ENCODE data around the gene TMEM117.
A peak's percentile ranks its signal among the peaks of the same experiment; 100 is the strongest.

Gene TMEM117

DNA sequence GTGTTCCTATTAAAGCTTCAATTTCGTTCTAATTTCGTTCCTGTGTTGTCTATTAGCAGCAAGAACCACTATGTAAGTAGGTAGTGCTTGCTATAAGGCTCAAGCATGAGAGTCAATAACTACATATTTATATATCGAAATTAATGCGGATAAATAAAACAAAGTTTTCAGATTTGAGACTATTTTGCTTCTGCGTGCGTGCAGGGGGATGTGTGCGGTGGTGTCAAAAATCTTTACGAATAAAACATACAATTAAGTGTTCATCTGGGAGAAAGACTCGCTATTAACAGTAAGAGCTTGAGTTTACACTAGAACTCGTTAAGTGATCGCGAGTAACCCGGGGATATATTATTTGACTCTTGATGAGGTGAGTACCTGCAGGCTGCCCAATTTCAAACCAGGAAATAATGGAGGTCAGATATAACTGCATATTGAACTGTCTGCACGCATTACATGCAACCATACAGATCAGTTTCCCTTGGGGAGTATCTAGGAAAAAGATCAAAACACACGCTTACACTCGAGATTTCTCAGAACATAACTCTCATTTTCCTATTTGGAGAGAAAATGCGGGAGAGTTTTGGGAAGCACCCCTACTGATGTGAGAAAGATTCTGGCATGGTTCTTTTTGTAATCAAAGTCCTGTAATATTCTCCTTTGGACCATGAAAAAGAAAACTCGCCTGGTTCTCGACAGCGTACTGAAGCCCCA lies 30.6 kb upstream of the TMEM117 start:
- TF ChIP-seq ZBTB17 (tag by site-specific recombination; IDR thresholded peaks at IDR 0.05) (no peak), GLIS2 (tag by site-specific recombination; IDR thresholded peaks at IDR 0.05) (no peak), FEZF1 (tag by site-specific recombination; IDR thresholded peaks at IDR 0.05) (no peak), ZNF501 (tag by site-specific recombination; IDR thresholded peaks at IDR 0.05) (0 out of 2 replicates have a peak, but pooled peaks have one; percentile 8), ZNF416 (tag by site-specific recombination; IDR thresholded peaks at IDR 0.05) (no peak), PRDM1 (tag by site-specific recombination; IDR thresholded peaks at IDR 0.05) (peak; percentile 96), EGR2 (tag by site-specific recombination; IDR thresholded peaks at IDR 0.05; ENCODE audit: low read depth) (no peak), ZNF600 (tag by site-specific recombination; IDR thresholded peaks at IDR 0.05) (no peak), REPIN1 (tag by site-specific recombination; IDR thresholded peaks at IDR 0.05; ENCODE audit: low read depth) (no peak), ZNF221 (tag by site-specific recombination; IDR thresholded peaks at IDR 0.05; ENCODE audit: borderline replicate concordance) (no peak), ZNF785 (tag by site-specific recombination; IDR thresholded peaks at IDR 0.05) (no peak), ZNF335 (tag by site-specific recombination; conservative IDR thresholded peaks at IDR 0.05) (peak; percentile 30), MZF1 (tag by site-specific recombination; IDR thresholded peaks at IDR 0.05; ENCODE audit: borderline replicate concordance) (0 out of 2 replicates have a peak, but pooled peaks have one; percentile 10), GFI1B (tag by site-specific recombination; IDR thresholded peaks at IDR 0.05) (no peak), ZNF571 (tag by site-specific recombination; IDR thresholded peaks at IDR 0.05) (no peak), GLIS1 (tag by site-specific recombination; IDR thresholded peaks at IDR 0.05) (no peak)
- TF ChIP-seq, protein P1, sequence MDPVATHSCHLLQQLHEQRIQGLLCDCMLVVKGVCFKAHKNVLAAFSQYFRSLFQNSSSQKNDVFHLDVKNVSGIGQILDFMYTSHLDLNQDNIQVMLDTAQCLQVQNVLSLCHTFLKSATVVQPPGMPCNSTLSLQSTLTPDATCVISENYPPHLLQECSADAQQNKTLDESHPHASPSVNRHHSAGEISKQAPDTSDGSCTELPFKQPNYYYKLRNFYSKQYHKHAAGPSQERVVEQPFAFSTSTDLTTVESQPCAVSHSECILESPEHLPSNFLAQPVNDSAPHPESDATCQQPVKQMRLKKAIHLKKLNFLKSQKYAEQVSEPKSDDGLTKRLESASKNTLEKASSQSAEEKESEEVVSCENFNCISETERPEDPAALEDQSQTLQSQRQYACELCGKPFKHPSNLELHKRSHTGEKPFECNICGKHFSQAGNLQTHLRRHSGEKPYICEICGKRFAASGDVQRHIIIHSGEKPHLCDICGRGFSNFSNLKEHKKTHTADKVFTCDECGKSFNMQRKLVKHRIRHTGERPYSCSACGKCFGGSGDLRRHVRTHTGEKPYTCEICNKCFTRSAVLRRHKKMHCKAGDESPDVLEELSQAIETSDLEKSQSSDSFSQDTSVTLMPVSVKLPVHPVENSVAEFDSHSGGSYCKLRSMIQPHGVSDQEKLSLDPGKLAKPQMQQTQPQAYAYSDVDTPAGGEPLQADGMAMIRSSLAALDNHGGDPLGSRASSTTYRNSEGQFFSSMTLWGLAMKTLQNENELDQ (tag by site-specific recombination; IDR thresholded peaks at IDR 0.05; ENCODE audit: low read depth): no peak
- TF ChIP-seq, protein P2, sequence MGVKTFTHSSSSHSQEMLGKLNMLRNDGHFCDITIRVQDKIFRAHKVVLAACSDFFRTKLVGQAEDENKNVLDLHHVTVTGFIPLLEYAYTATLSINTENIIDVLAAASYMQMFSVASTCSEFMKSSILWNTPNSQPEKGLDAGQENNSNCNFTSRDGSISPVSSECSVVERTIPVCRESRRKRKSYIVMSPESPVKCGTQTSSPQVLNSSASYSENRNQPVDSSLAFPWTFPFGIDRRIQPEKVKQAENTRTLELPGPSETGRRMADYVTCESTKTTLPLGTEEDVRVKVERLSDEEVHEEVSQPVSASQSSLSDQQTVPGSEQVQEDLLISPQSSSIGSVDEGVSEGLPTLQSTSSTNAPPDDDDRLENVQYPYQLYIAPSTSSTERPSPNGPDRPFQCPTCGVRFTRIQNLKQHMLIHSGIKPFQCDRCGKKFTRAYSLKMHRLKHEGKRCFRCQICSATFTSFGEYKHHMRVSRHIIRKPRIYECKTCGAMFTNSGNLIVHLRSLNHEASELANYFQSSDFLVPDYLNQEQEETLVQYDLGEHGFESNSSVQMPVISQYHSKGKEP (tag by site-specific recombination; IDR thresholded peaks at IDR 0.05): peak; percentile 78
- H3K4me1 ChIP-seq (ENCODE audit: control insufficient read depth, insufficient read depth, low read length): peaks cover 4% of the 10 kb centered on the region
- CTCF ChIA-PET: interaction anchor here (0.6 to 2.2 kb wide), 8 partner anchors 13 to 678 kb away, joined by 3 to 9 read pairs (median 4); no protein-coding TSS in a partner anchor
- peaks cover 23 to 32% of the 10 kb centered on the region in 2 experiments for H3K36me3 ChIP-seq (ENCODE audit: control insufficient read depth in 2 of 2, insufficient read depth in 1 of 2, low read length in 2 of 2)
- no peaks in the 10 kb centered on the region for H3K9me3 ChIP-seq (ENCODE audit: control insufficient read depth, insufficient read depth, low read depth, low read length)
- POLR2A ChIA-PET: interaction anchor here (0.8 to 2.7 kb wide), 7 partner anchors 9 to 77 kb away, joined by 3 to 19 read pairs (median 5); partner anchors contain the start of gene TMEM117
- H3K27ac ChIP-seq (ENCODE audit: extremely low read depth, low read depth, low read length): peak overlapping the region; percentile 89
- H3K4me3 ChIP-seq (ENCODE audit: low read depth, low read length): peak overlapping the region; percentile 93

DNA sequence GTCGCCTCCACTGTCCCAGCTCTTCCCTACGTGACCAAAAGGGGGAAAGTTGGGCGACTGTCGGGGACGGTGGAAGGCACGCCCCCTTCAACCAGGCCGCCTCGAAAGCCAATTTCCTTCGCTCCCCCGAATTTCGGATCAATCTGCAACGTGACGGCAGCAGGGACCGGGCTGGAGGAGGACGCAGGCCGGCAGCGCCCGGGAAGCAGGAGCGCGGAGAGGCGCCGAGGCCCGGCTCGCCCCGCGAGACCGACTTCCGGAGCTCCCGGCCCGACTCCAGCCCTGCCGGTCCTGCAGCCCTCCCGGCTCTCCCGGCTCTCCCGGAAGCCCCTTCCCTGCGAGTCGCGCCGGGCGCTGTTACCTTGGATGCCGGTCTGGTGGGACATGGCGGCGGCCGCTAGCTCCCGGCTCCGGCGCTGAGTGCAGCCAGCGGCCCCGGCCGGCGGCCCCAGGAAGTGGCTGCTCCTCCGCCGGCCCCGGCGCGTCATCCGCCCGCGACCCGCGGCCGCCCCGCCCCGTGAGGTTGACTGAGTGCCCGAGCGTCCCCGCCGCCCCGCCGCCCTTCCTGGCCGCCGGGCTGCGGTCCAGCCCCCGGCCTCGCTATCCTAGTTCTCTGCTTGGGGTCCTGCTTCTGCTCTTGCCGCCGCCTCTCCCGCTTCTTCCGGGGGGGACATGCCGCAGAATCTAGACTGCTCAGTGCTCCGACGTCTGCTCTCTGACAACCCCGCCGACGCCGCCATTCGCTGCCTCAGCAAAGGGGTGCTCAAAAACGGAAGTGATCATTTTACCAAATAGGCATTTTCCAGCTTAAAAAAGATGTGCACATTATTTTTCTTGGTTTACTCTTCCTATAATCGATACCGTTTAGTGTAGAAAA lies 29.8 kb upstream of the TMEM117 start, which contains the start of gene TWF1:
TWF1 (minus strand) TSS at position 458 of the 877 bp plus-strand sequence; CDS start at position 386, 72 bp downstream.
- H3K36me3 ChIP-seq (ENCODE audit: control insufficient read depth in 2 of 2, insufficient read depth in 1 of 2, low read length in 2 of 2): peaks cover 15 to 26% of the 10 kb centered on the region in 2 experiments
- no peaks in the 10 kb centered on the region for H3K9me3 ChIP-seq (ENCODE audit: control insufficient read depth, insufficient read depth, low read depth, low read length)
- H3K27ac ChIP-seq (ENCODE audit: extremely low read depth, low read depth, low read length): peak within 1 kb of the TSS; percentile 89
- H3K4me3 ChIP-seq (ENCODE audit: low read depth, low read length): peak within 1 kb of the TSS; percentile 93
- peaks cover 4% of the 10 kb centered on the region for H3K4me1 ChIP-seq (ENCODE audit: control insufficient read depth, insufficient read depth, low read length)
- CTCF ChIA-PET: interaction anchor here (0.6 to 2.2 kb wide), 7 partner anchors 12 to 678 kb away, joined by 3 to 9 read pairs (median 4); no protein-coding TSS in a partner anchor
- POLR2A ChIA-PET: interaction anchor here (0.6 to 2.7 kb wide), 9 partner anchors 10 to 78 kb away, joined by 3 to 19 read pairs (median 4); partner anchors contain the start of gene TMEM117
- TF ChIP-seq, protein P3, sequence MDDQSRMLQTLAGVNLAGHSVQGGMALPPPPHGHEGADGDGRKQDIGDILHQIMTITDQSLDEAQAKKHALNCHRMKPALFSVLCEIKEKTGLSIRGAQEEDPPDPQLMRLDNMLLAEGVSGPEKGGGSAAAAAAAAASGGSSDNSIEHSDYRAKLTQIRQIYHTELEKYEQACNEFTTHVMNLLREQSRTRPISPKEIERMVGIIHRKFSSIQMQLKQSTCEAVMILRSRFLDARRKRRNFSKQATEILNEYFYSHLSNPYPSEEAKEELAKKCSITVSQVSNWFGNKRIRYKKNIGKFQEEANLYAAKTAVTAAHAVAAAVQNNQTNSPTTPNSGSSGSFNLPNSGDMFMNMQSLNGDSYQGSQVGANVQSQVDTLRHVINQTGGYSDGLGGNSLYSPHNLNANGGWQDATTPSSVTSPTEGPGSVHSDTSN (CRISPR knock-in tag; IDR thresholded peaks at IDR 0.05): peak; percentile 76; the same call in 1 of the 2 replicates
- TF ChIP-seq, protein P4, sequence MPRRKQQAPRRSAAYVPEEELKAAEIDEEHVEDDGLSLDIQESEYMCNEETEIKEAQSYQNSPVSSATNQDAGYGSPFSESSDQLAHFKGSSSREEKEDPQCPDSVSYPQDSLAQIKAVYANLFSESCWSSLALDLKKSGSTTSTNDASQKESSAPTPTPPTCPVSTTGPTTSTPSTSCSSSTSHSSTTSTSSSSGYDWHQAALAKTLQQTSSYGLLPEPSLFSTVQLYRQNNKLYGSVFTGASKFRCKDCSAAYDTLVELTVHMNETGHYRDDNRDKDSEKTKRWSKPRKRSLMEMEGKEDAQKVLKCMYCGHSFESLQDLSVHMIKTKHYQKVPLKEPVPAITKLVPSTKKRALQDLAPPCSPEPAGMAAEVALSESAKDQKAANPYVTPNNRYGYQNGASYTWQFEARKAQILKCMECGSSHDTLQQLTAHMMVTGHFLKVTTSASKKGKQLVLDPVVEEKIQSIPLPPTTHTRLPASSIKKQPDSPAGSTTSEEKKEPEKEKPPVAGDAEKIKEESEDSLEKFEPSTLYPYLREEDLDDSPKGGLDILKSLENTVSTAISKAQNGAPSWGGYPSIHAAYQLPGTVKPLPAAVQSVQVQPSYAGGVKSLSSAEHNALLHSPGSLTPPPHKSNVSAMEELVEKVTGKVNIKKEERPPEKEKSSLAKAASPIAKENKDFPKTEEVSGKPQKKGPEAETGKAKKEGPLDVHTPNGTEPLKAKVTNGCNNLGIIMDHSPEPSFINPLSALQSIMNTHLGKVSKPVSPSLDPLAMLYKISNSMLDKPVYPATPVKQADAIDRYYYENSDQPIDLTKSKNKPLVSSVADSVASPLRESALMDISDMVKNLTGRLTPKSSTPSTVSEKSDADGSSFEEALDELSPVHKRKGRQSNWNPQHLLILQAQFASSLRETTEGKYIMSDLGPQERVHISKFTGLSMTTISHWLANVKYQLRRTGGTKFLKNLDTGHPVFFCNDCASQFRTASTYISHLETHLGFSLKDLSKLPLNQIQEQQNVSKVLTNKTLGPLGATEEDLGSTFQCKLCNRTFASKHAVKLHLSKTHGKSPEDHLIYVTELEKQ (tag by site-specific recombination; IDR thresholded peaks at IDR 0.05; ENCODE audit: borderline replicate concordance): no peak
- no peak for TF ChIP-seq GLI2 (tag by site-specific recombination; IDR thresholded peaks at IDR 0.05; ENCODE audit: borderline replicate concordance, low read depth)
- TF ChIP-seq ZNF211 (tag by site-specific recombination; IDR thresholded peaks at IDR 0.05; ENCODE audit: low read depth): no peak
- no peak for TF ChIP-seq ZFP41 (tag by site-specific recombination; IDR thresholded peaks at IDR 0.05; ENCODE audit: borderline replicate concordance)
- no peak for TF ChIP-seq ZNF747 (tag by site-specific recombination; IDR thresholded peaks at IDR 0.05)
- no peak for TF ChIP-seq GLI4 (tag by site-specific recombination; IDR thresholded peaks at IDR 0.05)
